Trophoblast cell (in vitro differentiated cells and primary cell): ENCODE measurements around the gene MEIKIN.

Experiments used
- DNase-seq, 2 donors: peaks; one replicate each; pipeline ENCODE4 v3.0.0-alpha.2; 2016
- H2AFZ ChIP-seq: 2 replicates; pipeline ENCODE4 v1.6.1; 2013; ENCODE audit warnings: low read length, moderate library complexity, mild to moderate bottlenecking; ENCODE audit not compliant: insufficient read depth, poor library complexity
- H2AK5ac ChIP-seq: 2 replicates; pipeline ENCODE4 v1.6.1; 2013; ENCODE audit warnings: mild to moderate bottlenecking, low read length
- H2BK120ac ChIP-seq: 2 replicates; pipeline ENCODE4 v1.6.1; 2013; ENCODE audit warnings: low read length, mild to moderate bottlenecking, moderate library complexity; ENCODE audit not compliant: insufficient read depth, poor library complexity
- H2BK12ac ChIP-seq: 2 replicates; pipeline ENCODE4 v1.6.1; 2013; ENCODE audit warnings: mild to moderate bottlenecking, low read length, moderate library complexity
- H2BK5ac ChIP-seq: 2 replicates; pipeline ENCODE4 v1.6.1; 2013; ENCODE audit warnings: low read length, low read depth, moderate library complexity, mild to moderate bottlenecking; ENCODE audit not compliant: poor library complexity
- H3K14ac ChIP-seq: 2 replicates; pipeline ENCODE4 v1.6.1; 2013; ENCODE audit warnings: mild to moderate bottlenecking, low read length
- H3K18ac ChIP-seq: 2 replicates; pipeline ENCODE4 v1.6.1; 2013; ENCODE audit warnings: mild to moderate bottlenecking, low read length
- H3K23ac ChIP-seq: 2 replicates; pipeline ENCODE4 v1.6.1; 2013; ENCODE audit warnings: low read length
- H3K27ac ChIP-seq: 2 replicates; pipeline ENCODE4 v1.5.1; 2013; ENCODE audit warnings: low read depth, mild to moderate bottlenecking, inconsistent platforms, low read length, moderate library complexity
- H3K27me3 ChIP-seq: 2 replicates; pipeline ENCODE4 v1.6.1; 2013; ENCODE audit warnings: inconsistent platforms, mild to moderate bottlenecking, low read length, moderate library complexity; ENCODE audit not compliant: insufficient read depth
- H3K36me3 ChIP-seq, 2 experiments: 1 replicate in 1 of 2; 2 replicates in 1 of 2; pipeline ENCODE4 v1.6.1; 2013; ENCODE audit warnings: low read length in 2 of 2, mild to moderate bottlenecking in 2 of 2, moderate library complexity in 1 of 2; ENCODE audit not compliant: insufficient read depth in 2 of 2, control insufficient read depth in 1 of 2
- H3K4ac ChIP-seq: 2 replicates; pipeline ENCODE4 v1.6.1; 2013; ENCODE audit warnings: low read depth, mild to moderate bottlenecking, low read length, moderate library complexity
- H3K4me1 ChIP-seq, 2 experiments: 1 replicate in 1 of 2; 2 replicates in 1 of 2; pipeline ENCODE4 v1.6.1; 2013; ENCODE audit warnings: low read length in 2 of 2, mild to moderate bottlenecking in 2 of 2, moderate library complexity in 1 of 2; ENCODE audit not compliant: insufficient read depth in 2 of 2, control insufficient read depth in 1 of 2
- H3K4me2 ChIP-seq: 2 replicates; pipeline ENCODE4 v1.6.1; 2013; ENCODE audit warnings: inconsistent platforms, mild to moderate bottlenecking, low read length, moderate library complexity
- H3K4me3 ChIP-seq: 2 replicates; pipeline ENCODE4 v1.5.1; 2013; ENCODE audit warnings: mild to moderate bottlenecking, low read depth, low read length, inconsistent platforms
- H3K79me1 ChIP-seq: one replicate; pipeline ENCODE4 v1.6.1; 2013; ENCODE audit warnings: low read length
- H3K79me2 ChIP-seq: 2 replicates; pipeline ENCODE4 v1.6.1; 2013; ENCODE audit warnings: low read length, mild to moderate bottlenecking; ENCODE audit not compliant: control insufficient read depth, insufficient read depth, poor library complexity
- H3K9ac ChIP-seq: 2 replicates; pipeline ENCODE4 v1.6.1; 2013; ENCODE audit warnings: mild to moderate bottlenecking, low read length
- H3K9me3 ChIP-seq: 2 replicates; pipeline ENCODE4 v1.6.1; 2013; ENCODE audit warnings: low read depth, mild to moderate bottlenecking, control low read depth, inconsistent platforms, low read length; ENCODE audit not compliant: insufficient read depth
- H4K12ac ChIP-seq: 2 replicates; pipeline ENCODE4 v1.6.1; 2013; ENCODE audit warnings: low read depth, mild to moderate bottlenecking, low read length, moderate library complexity
- H4K8ac ChIP-seq: 2 replicates; pipeline ENCODE4 v1.6.1; 2013; ENCODE audit warnings: low read depth, mild to moderate bottlenecking, low read length, moderate library complexity
- H4K91ac ChIP-seq: one replicate; pipeline ENCODE4 v1.6.1; 2013; ENCODE audit warnings: low read depth, mild to moderate bottlenecking, low read length, moderate library complexity
- WGBS: extraction: QIAGEN DNeasy Blood & Tissue Kit; methylation state at CpG from one replicate; pipeline ENCODE4 v1.1.7; 2013; ENCODE audit warnings: missing lambda C conversion rate; ENCODE audit not compliant: insufficient read length, insufficient coverage; ENCODE audit errors: extremely low coverage; 5-methylcytosine and 5-hydroxymethylcytosine counted together

The MEIKIN gene

GRCh38 chr5:131987251-131987650 is 41.8 kb upstream of the MEIKIN start:
- DNase-seq = no peak
- Histone ChIP-seq H3K27me3 (no peaks in the 10 kb centered on the region), H3K23ac (no peak overlapping the region), H3K4me2 (no peak overlapping the region), H3K4me1 (peaks cover 0 to 4% of the 10 kb centered on the region in 2 experiments), H3K36me3 (no peaks in the 10 kb centered on the region), H3K4me3 (no peak overlapping the region), H3K14ac (no peak overlapping the region), H2BK12ac (no peak overlapping the region), H3K27ac (no peak overlapping the region), H2BK5ac (no peak overlapping the region), H4K12ac (no peak overlapping the region), H2BK120ac (no peak overlapping the region), H3K79me2 (no peaks in the 10 kb centered on the region), H4K91ac (no peak overlapping the region), H3K18ac (no peak overlapping the region), H3K9ac (no peak overlapping the region), H3K9me3 (no peaks in the 10 kb centered on the region), H3K4ac (no peak overlapping the region), H2AFZ (no peak overlapping the region), H2AK5ac (no peak overlapping the region), H3K79me1 (no peaks in the 10 kb centered on the region), H4K8ac (no peak overlapping the region)
- WGBS = no CpG with 5 or more reads among the region's 3 CpGs

GRCh38 chr5:131986161-131986912 is 40.9 kb upstream of the MEIKIN start:
- H2AK5ac ChIP-seq = no peak overlapping the region
- H3K36me3 ChIP-seq = no peaks in the 10 kb centered on the region
- no peak overlapping the region for H3K4me2 ChIP-seq
- DNase-seq = no peak
- H2AFZ ChIP-seq = no peak overlapping the region
- no peak overlapping the region for H2BK120ac ChIP-seq
- H3K18ac ChIP-seq = no peak overlapping the region
- H2BK12ac ChIP-seq = no peak overlapping the region
- no peak overlapping the region for H3K4me3 ChIP-seq
- H3K4me1 ChIP-seq = no peaks in the 10 kb centered on the region
- no peak overlapping the region for H3K9ac ChIP-seq
- H3K4ac ChIP-seq = no peak overlapping the region
- H3K79me2 ChIP-seq = no peaks in the 10 kb centered on the region
- H4K8ac ChIP-seq = no peak overlapping the region
- no peaks in the 10 kb centered on the region for H3K9me3 ChIP-seq
- H3K27ac ChIP-seq = no peak overlapping the region
- H3K79me1 ChIP-seq = no peaks in the 10 kb centered on the region
- no peak overlapping the region for H3K14ac ChIP-seq
- no peak overlapping the region for H4K12ac ChIP-seq
- no CpG with 5 or more reads among the region's 8 CpGs for WGBS
- H4K91ac ChIP-seq = no peak overlapping the region
- no peaks in the 10 kb centered on the region for H3K27me3 ChIP-seq
- no peak overlapping the region for H3K23ac ChIP-seq
- H2BK5ac ChIP-seq = no peak overlapping the region

- H2BK12ac ChIP-seq = no peak overlapping the region
- H2BK5ac ChIP-seq = no peak overlapping the region
- H3K23ac ChIP-seq = no peak overlapping the region
- no peak overlapping the region for H2AFZ ChIP-seq
- no peaks in the 10 kb centered on the region for H3K79me2 ChIP-seq
- H2AK5ac ChIP-seq = no peak overlapping the region
- no peak overlapping the region for H4K12ac ChIP-seq
- no peak overlapping the region for H3K18ac ChIP-seq
- no peak for DNase-seq
- H3K14ac ChIP-seq = no peak overlapping the region
- H4K8ac ChIP-seq = no peak overlapping the region
- H3K79me1 ChIP-seq = no peaks in the 10 kb centered on the region
- no peak overlapping the region for H3K9ac ChIP-seq
- H4K91ac ChIP-seq = no peak overlapping the region
- no CpG with 5 or more reads among the region's 8 CpGs for WGBS
- no peaks in the 10 kb centered on the region for H3K4me1 ChIP-seq
- H3K36me3 ChIP-seq = no peaks in the 10 kb centered on the region
- no peak overlapping the region for H2BK120ac ChIP-seq
- no peak overlapping the region for H3K4me2 ChIP-seq
- H3K4me3 ChIP-seq = no peak overlapping the region
- H3K27ac ChIP-seq = no peak overlapping the region
- H3K9me3 ChIP-seq = no peaks in the 10 kb centered on the region
- H3K27me3 ChIP-seq = no peaks in the 10 kb centered on the region
- no peak overlapping the region for H3K4ac ChIP-seq
Observed at GRCh38 chr5:131984956-131985665, 39.6 kb upstream of the MEIKIN start.

- H3K27ac ChIP-seq = no peak overlapping the region
- DNase-seq = no peak
- no peak overlapping the region for H2AK5ac ChIP-seq
- H3K4me2 ChIP-seq = no peak overlapping the region
- no peak overlapping the region for H3K4me3 ChIP-seq
- H3K9ac ChIP-seq = no peak overlapping the region
- H4K12ac ChIP-seq = no peak overlapping the region
- no peaks in the 10 kb centered on the region for H3K79me1 ChIP-seq
- H3K14ac ChIP-seq = no peak overlapping the region
- no peak overlapping the region for H3K18ac ChIP-seq
- WGBS = no CpG with 5 or more reads among the region's 2 CpGs
- no peak overlapping the region for H2BK12ac ChIP-seq
- no peak overlapping the region for H4K91ac ChIP-seq
- no peaks in the 10 kb centered on the region for H3K27me3 ChIP-seq
- H2AFZ ChIP-seq = no peak overlapping the region
- H3K4ac ChIP-seq = no peak overlapping the region
- no peak overlapping the region for H2BK5ac ChIP-seq
- no peak overlapping the region for H4K8ac ChIP-seq
- H3K9me3 ChIP-seq = no peaks in the 10 kb centered on the region
- no peaks in the 10 kb centered on the region for H3K79me2 ChIP-seq
- no peak overlapping the region for H2BK120ac ChIP-seq
- H3K4me1 ChIP-seq = no peaks in the 10 kb centered on the region
- no peaks in the 10 kb centered on the region for H3K36me3 ChIP-seq
- no peak overlapping the region for H3K23ac ChIP-seq
Observed at GRCh38 chr5:131983244-131983771, 37.8 kb upstream of the MEIKIN start.
